Mammary epithelial cell (primary cell): ENCODE results near the gene PDCL3.

Experiments
- CTCF ChIP-seq, 2 donors: IDR thresholded peaks in 1 of 2; conservative IDR thresholded peaks in 1 of 2; 2 replicates each; pipeline ENCODE4 v1.5.1; 2011 to 2012; ENCODE audit warnings: inconsistent platforms in 2 of 2, low read length in 2 of 2, mild to moderate bottlenecking in 2 of 2, control low read depth in 1 of 2, low read depth in 1 of 2; ENCODE audit not compliant: insufficient read depth in 1 of 2; ENCODE audit errors: extremely low read depth in 1 of 2
- EZH2 ChIP-seq: IDR thresholded peaks from 2 replicates; pipeline ENCODE4 v1.6.1; 2012; ENCODE audit warnings: low read length, inconsistent platforms, borderline replicate concordance

DNA sequence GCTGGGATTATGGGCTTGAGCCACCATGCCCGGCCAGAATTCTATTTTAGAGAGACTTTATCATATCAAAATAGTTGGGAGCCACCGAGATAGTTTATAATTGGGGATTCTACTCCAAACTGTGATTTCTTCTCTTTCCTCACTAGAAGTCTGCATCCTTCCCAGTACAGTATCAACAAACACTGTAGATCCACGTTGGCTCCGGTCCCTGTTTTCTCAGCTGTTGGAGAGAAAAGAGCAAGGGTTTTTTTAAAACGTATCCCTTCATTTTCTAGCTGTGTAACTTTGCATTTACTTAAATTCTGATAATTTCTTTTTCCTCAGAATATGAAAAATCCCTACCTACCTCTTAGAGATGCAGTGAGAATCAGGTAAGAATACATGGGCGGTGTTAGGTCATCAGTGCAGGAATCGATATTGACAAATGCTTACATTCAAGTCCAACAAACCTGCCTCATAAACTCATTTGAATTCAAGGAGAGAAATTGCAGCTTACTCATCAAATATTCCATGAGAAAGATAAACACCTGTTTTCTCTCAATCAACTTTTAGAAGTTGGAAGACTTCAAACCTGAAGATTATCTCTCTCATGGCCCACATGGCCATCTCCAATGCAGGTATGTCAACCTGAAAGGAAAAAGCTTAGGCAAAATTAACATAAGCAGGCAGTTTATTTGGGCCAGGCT lies 17.7 kb upstream of the PDCL3 start:
- TF ChIP-seq CTCF (conservative IDR thresholded peaks at IDR 0.05 in 1 of 2, IDR thresholded peaks at IDR 0.05 in 1 of 2; ENCODE audit: extremely low read depth in 1 of 2, insufficient read depth in 1 of 2, low read depth in 1 of 2, low read length in 2 of 2) (no peak), EZH2 (no peak)
